BLaER1 (cell line): ENCODE data around the gene LONRF3.
"Not testable (repeated sequence)": the region's sequence is repeated elsewhere in the genome, so short reads cannot be mapped to it uniquely, and the experiment has no call there.

Experiments used
- H3K27ac ChIP-seq: shearing (Covaris generic); formaldehyde crosslinking; 2 replicates; pipeline ENCODE4 v1.8.1; 2022
- H3K27me3 ChIP-seq: shearing (Covaris generic); formaldehyde crosslinking; 2 replicates; pipeline ENCODE4 v1.8.1; 2022
- H3K36me3 ChIP-seq: shearing (Covaris generic); formaldehyde crosslinking; 2 replicates; pipeline ENCODE4 v1.8.1; 2022
- H3K4me1 ChIP-seq: shearing (Covaris generic); formaldehyde crosslinking; 2 replicates; pipeline ENCODE4 v1.8.1; 2022
- H3K4me2 ChIP-seq: shearing (Covaris generic); formaldehyde crosslinking; 2 replicates; pipeline ENCODE4 v1.8.1; 2022
- H3K4me3 ChIP-seq: shearing (Covaris generic); formaldehyde crosslinking; 2 replicates; pipeline ENCODE4 v1.8.1; 2022
- H3K9ac ChIP-seq: shearing (Covaris generic); formaldehyde crosslinking; 2 replicates; pipeline ENCODE4 v1.8.1; 2022
- H3K9me3 ChIP-seq: shearing (Covaris generic); formaldehyde crosslinking; 2 replicates; pipeline ENCODE4 v1.8.1; 2022
- H4K20me1 ChIP-seq: shearing (Covaris generic); formaldehyde crosslinking; 2 replicates; pipeline ENCODE4 v1.8.1; 2022
- Cebpa-rat ChIP-seq: shearing (Covaris generic); IDR thresholded peaks from 2 replicates; pipeline ENCODE4 v1.8.1; 2022

LONRF3 gene

GRCh38 chrX:119008110-119008744, 33.8 kb downstream of the LONRF3 start:
- Histone ChIP-seq H3K36me3 (peaks cover 34% of the 10 kb centered on the region), H4K20me1 (no peaks in the 10 kb centered on the region), H3K4me2 (no peak overlapping the region), H3K27me3 (no peaks in the 10 kb centered on the region), H3K9ac (no peak overlapping the region), H3K4me1 (no peaks in the 10 kb centered on the region), H3K4me3 (no peak overlapping the region), H3K27ac (no peak overlapping the region), H3K9me3 (no peaks in the 10 kb centered on the region)
- TF ChIP-seq Cebpa-rat = no peak

- no peak overlapping the region for H3K4me3 ChIP-seq
- no peak overlapping the region for H3K4me2 ChIP-seq
- no peaks in the 10 kb centered on the region for H3K4me1 ChIP-seq
- no peak overlapping the region for H3K9ac ChIP-seq
- no peaks in the 10 kb centered on the region for H3K27me3 ChIP-seq
- no peak for TF ChIP-seq Cebpa-rat
- no peaks in the 10 kb centered on the region for H4K20me1 ChIP-seq
- H3K9me3 ChIP-seq = no peaks in the 10 kb centered on the region
- no peak overlapping the region for H3K27ac ChIP-seq
- H3K36me3 ChIP-seq = peaks cover 43% of the 10 kb centered on the region
Measured at GRCh38 chrX:119009071-119009470, 34.7 kb downstream of the LONRF3 start.

GRCh38 chrX:119010491-119010890, 36.1 kb downstream of the LONRF3 start:
- Histone ChIP-seq H3K4me2 (no peak overlapping the region), H3K27ac (no peak overlapping the region), H3K36me3 (peaks cover 52% of the 10 kb centered on the region), H3K9me3 (no peaks in the 10 kb centered on the region), H3K9ac (no peak overlapping the region), H4K20me1 (no peaks in the 10 kb centered on the region), H3K4me1 (peaks cover 10% of the 10 kb centered on the region), H3K27me3 (no peaks in the 10 kb centered on the region), H3K4me3 (no peak overlapping the region)
- no peak for TF ChIP-seq Cebpa-rat

- Histone ChIP-seq H4K20me1 (no peaks in the 10 kb centered on the region), H3K27ac (no peak overlapping the region), H3K4me2 (no peak overlapping the region), H3K9me3 (peaks cover 15% of the 10 kb centered on the region), H3K36me3 (peaks cover 67% of the 10 kb centered on the region), H3K4me1 (peaks cover 16% of the 10 kb centered on the region), H3K4me3 (no peak overlapping the region), H3K9ac (no peak overlapping the region), H3K27me3 (no peaks in the 10 kb centered on the region)
- no peak for TF ChIP-seq Cebpa-rat
Measured at GRCh38 chrX:119013164-119013563, 38.7 kb downstream of the LONRF3 start.

GRCh38 chrX:119015407-119016237, 41.2 kb downstream of the LONRF3 start:
- Histone ChIP-seq H3K4me3 (no peak overlapping the region), H3K4me2 (peak overlapping the region; percentile 62), H4K20me1 (no peaks in the 10 kb centered on the region), H3K9ac (no peak overlapping the region), H3K27ac (no peak overlapping the region), H3K36me3 (peaks cover 67% of the 10 kb centered on the region), H3K27me3 (no peaks in the 10 kb centered on the region), H3K9me3 (peaks cover 15% of the 10 kb centered on the region), H3K4me1 (peaks cover 16% of the 10 kb centered on the region)
- TF ChIP-seq Cebpa-rat = no peak

- Histone ChIP-seq H3K4me3 (no peak overlapping the region), H3K9ac (no peak overlapping the region), H3K9me3 (peaks cover 15% of the 10 kb centered on the region), H3K36me3 (peaks cover 65% of the 10 kb centered on the region), H3K4me2 (no peak overlapping the region), H3K4me1 (peaks cover 16% of the 10 kb centered on the region), H3K27me3 (no peaks in the 10 kb centered on the region), H4K20me1 (no peaks in the 10 kb centered on the region), H3K27ac (no peak overlapping the region)
- TF ChIP-seq Cebpa-rat = no peak
Measured at GRCh38 chrX:119017077-119017476, 42.7 kb downstream of the LONRF3 start.

- Histone ChIP-seq H3K4me3 (no peak overlapping the region), H3K4me2 (no peak overlapping the region)
- TF ChIP-seq Cebpa-rat = no peak
Measured at GRCh38 chrX:119025900-119026299, 51.5 kb downstream of the LONRF3 start.

GRCh38 chrX:119026344-119026743, 51.9 kb downstream of the LONRF3 start:
- not testable (repeated sequence) for H3K27ac ChIP-seq, H3K9ac ChIP-seq, H3K4me1 ChIP-seq, H3K36me3 ChIP-seq, H4K20me1 ChIP-seq, H3K9me3 ChIP-seq, H3K27me3 ChIP-seq, H3K4me2 ChIP-seq, H3K4me3 ChIP-seq

More at GRCh38 chrX:119025900-119026299, 51.5 kb downstream of the LONRF3 start:
- Histone ChIP-seq H4K20me1 (no peaks in the 10 kb centered on the region), H3K27ac (no peak overlapping the region), H3K9me3 (peaks cover 10% of the 10 kb centered on the region; the same call in 1 of the 2 replicates), H3K27me3 (no peaks in the 10 kb centered on the region), H3K4me1 (no peaks in the 10 kb centered on the region), H3K9ac (no peak overlapping the region), H3K36me3 (peaks cover 7% of the 10 kb centered on the region)

GRCh38 chrX:119027960-119028732, 53.7 kb downstream of the LONRF3 start:
- H3K9ac ChIP-seq, H3K4me3 ChIP-seq, H4K20me1 ChIP-seq, H3K4me2 ChIP-seq, H3K4me1 ChIP-seq, H3K27me3 ChIP-seq, H3K36me3 ChIP-seq, H3K27ac ChIP-seq: not testable (repeated sequence)
- H3K9me3 ChIP-seq = peaks cover 12% of the 10 kb centered on the region; the same call in 1 of the 2 replicates
